ENCODE data around the gene PELI1.

Gene PELI1

GRCh38 chr2:64151476-64151875 is 7.3 kb upstream of the PELI1 start:
- no peak for DNase-seq

- no peak for DNase-seq
Measured at GRCh38 chr2:64145714-64146113, 1.5 kb upstream of the PELI1 start.

- DNase-seq: no peak
Measured at GRCh38 chr2:64145119-64145518, 899 bp upstream of the PELI1 start.

- DNase-seq: peak; percentile 33
Measured at GRCh38 chr2:64143169-64144056, 807 bp downstream of the PELI1 start.

GRCh38 chr2:64142741-64143168 is 1.5 kb downstream of the PELI1 start:
- DNase-seq: no peak

- DNase-seq: no peak
Measured at GRCh38 chr2:64141674-64142405, 2.4 kb downstream of the PELI1 start.

- DNase-seq: no peak
Measured at GRCh38 chr2:64140665-64141200, 3.5 kb downstream of the PELI1 start.

- DNase-seq: no peak
Measured at GRCh38 chr2:64139956-64140355, 4.3 kb downstream of the PELI1 start.

- DNase-seq: no peak
Measured at GRCh38 chr2:64137996-64138395, 6.2 kb downstream of the PELI1 start.

GRCh38 chr2:64137567-64137966 is 6.7 kb downstream of the PELI1 start:
- DNase-seq: no peak

GRCh38 chr2:64135421-64135820 is 8.8 kb downstream of the PELI1 start:
- no peak for DNase-seq

- DNase-seq: no peak
Measured at GRCh38 chr2:64134813-64135212, 9.4 kb downstream of the PELI1 start.

- DNase-seq: no peak
Measured at GRCh38 chr2:64133828-64134227, 10.4 kb downstream of the PELI1 start.

GRCh38 chr2:64133354-64133753 is 10.9 kb downstream of the PELI1 start:
- no peak for DNase-seq

- DNase-seq: no peak
Measured at GRCh38 chr2:64130333-64130732, 13.9 kb downstream of the PELI1 start.

- no peak for DNase-seq
Measured at GRCh38 chr2:64128943-64129391, 15.3 kb downstream of the PELI1 start.

GRCh38 chr2:64128406-64128805 is 15.8 kb downstream of the PELI1 start:
- no peak for DNase-seq

GRCh38 chr2:64127119-64127518 is 17.1 kb downstream of the PELI1 start:
- no peak for DNase-seq

GRCh38 chr2:64126601-64127000 is 17.6 kb downstream of the PELI1 start:
- DNase-seq: no peak

GRCh38 chr2:64124571-64124970 is 19.6 kb downstream of the PELI1 start:
- no peak for DNase-seq

GRCh38 chr2:64124168-64124567 is 20.1 kb downstream of the PELI1 start:
- DNase-seq: no peak

- DNase-seq: no peak
Measured at GRCh38 chr2:64123740-64124139, 20.5 kb downstream of the PELI1 start.

- DNase-seq: no peak
Measured at GRCh38 chr2:64122358-64122757, 21.9 kb downstream of the PELI1 start.

- no peak for DNase-seq
Measured at GRCh38 chr2:64120928-64121327, 23.3 kb downstream of the PELI1 start.
